NCI-H187 treated with DMSO at 0.1 percent for 48 hours (cell line): ENCODE data around the gene AP2B1.
"Not testable (repeated sequence)": the region's sequence is repeated elsewhere in the genome, so short reads cannot be mapped to it uniquely, and the experiment has no call there.

Experiments
- DNase-seq: peaks from one replicate; lab custom pipeline; 2025; lab: John Stamatoyannopoulos, UW

The AP2B1 gene

GRCh38 chr17:35577830-35578196 lies 9.3 kb upstream of the AP2B1 start:
- DNase-seq: no peak

GRCh38 chr17:35578197-35578928 lies 8.8 kb upstream of the AP2B1 start, which contains the start of gene PEX12:
TSS of gene PEX12 (minus strand) at chr17:35578571. CDS start at chr17:35578021, 550 bp downstream.
- DNase-seq: peak; percentile 71

GRCh38 chr17:35578929-35579432 lies 8.1 kb upstream of the AP2B1 start:
- DNase-seq: no peak

GRCh38 chr17:35584061-35584460 lies 3.1 kb upstream of the AP2B1 start:
- no peak for DNase-seq

- no peak for DNase-seq
Measured at GRCh38 chr17:35586569-35587073, 501 bp upstream of the AP2B1 start.

GRCh38 chr17:35588196-35588920 lies 1.2 kb downstream of the AP2B1 start:
- DNase-seq: no peak

- DNase-seq: no peak
Measured at GRCh38 chr17:35596072-35596471, 8.9 kb downstream of the AP2B1 start.

GRCh38 chr17:35596530-35597233 lies 9.6 kb downstream of the AP2B1 start:
- no peak for DNase-seq

- DNase-seq: no peak
Measured at GRCh38 chr17:35597604-35598003, 10.5 kb downstream of the AP2B1 start.

- DNase-seq: no peak
Measured at GRCh38 chr17:35603674-35604073, 16.6 kb downstream of the AP2B1 start.

- no peak for DNase-seq
Measured at GRCh38 chr17:35605678-35606077, 18.6 kb downstream of the AP2B1 start.

- DNase-seq: no peak
Measured at GRCh38 chr17:35607239-35607847, 20.2 kb downstream of the AP2B1 start.

- DNase-seq: no peak
Measured at GRCh38 chr17:35609831-35610230, 22.7 kb downstream of the AP2B1 start.

GRCh38 chr17:35610746-35611145 lies 23.6 kb downstream of the AP2B1 start:
- not testable (repeated sequence) for DNase-seq

GRCh38 chr17:35612924-35613521 lies 25.9 kb downstream of the AP2B1 start:
- DNase-seq: no peak

- DNase-seq: no peak
Measured at GRCh38 chr17:35614810-35615209, 27.7 kb downstream of the AP2B1 start.

- DNase-seq: no peak
Measured at GRCh38 chr17:35616536-35616935, 29.4 kb downstream of the AP2B1 start.

GRCh38 chr17:35617505-35617904 lies 30.4 kb downstream of the AP2B1 start:
- DNase-seq: no peak

- DNase-seq: no peak
Measured at GRCh38 chr17:35618628-35619027, 31.5 kb downstream of the AP2B1 start.

GRCh38 chr17:35621768-35622167 lies 34.6 kb downstream of the AP2B1 start:
- no peak for DNase-seq

GRCh38 chr17:35627417-35627816 lies 40.3 kb downstream of the AP2B1 start:
- DNase-seq: no peak
